HG02623 (cell line): ENCODE measurements around the gene IRF3.
A peak's percentile ranks its signal among the peaks of the same experiment; 100 is the strongest.
"Not testable (repeated sequence)": the region's sequence is repeated elsewhere in the genome, so short reads cannot be mapped to it uniquely, and the experiment has no call there.

Experiments
- ATAC-seq: cut with Tn5 transposase; IDR thresholded peaks from one replicate; pipeline ENCODE4 v1.9.1; 2021; ENCODE audit warnings: moderate library complexity; ENCODE audit not compliant: unreplicated experiment

Gene IRF3

GRCh38 chr19:49651029-49651819 lies 14.4 kb downstream of the IRF3 start:
- no peak for ATAC-seq

- no peak for ATAC-seq
Observed at GRCh38 chr19:49646586-49646985, 19.1 kb downstream of the IRF3 start.

GRCh38 chr19:49645995-49646394 lies 19.7 kb downstream of the IRF3 start:
- ATAC-seq, result no peak

GRCh38 chr19:49645592-49645991 lies 20.1 kb downstream of the IRF3 start:
- no peak for ATAC-seq

- ATAC-seq, result no peak
Observed at GRCh38 chr19:49643466-49643865, 22.2 kb downstream of the IRF3 start.

- no peak for ATAC-seq
Observed at GRCh38 chr19:49642492-49643035, 23.1 kb downstream of the IRF3 start.

GRCh38 chr19:49641688-49642491 lies 23.8 kb downstream of the IRF3 start, which contains the start of gene SCAF1:
TSS of gene SCAF1 (plus strand) at chr19:49642209. CDS start at chr19:49645027, 2,818 bp downstream.
- peak; percentile 47 for ATAC-seq

- peak; percentile 43 for ATAC-seq
Observed at GRCh38 chr19:49640113-49640898, 25.4 kb downstream of the IRF3 start, which contains the start of gene RRAS. TSS of gene RRAS (minus strand) at chr19:49640143. CDS start at chr19:49640098, 45 bp downstream.

GRCh38 chr19:49639401-49640112 lies 26.1 kb downstream of the IRF3 start:
- no peak for ATAC-seq

GRCh38 chr19:49637821-49638738 lies 27.6 kb downstream of the IRF3 start:
- no peak for ATAC-seq

- no peak for ATAC-seq
Observed at GRCh38 chr19:49636233-49636932, 29.3 kb downstream of the IRF3 start.

- no peak for ATAC-seq
Observed at GRCh38 chr19:49635530-49636232, 30.0 kb downstream of the IRF3 start.

GRCh38 chr19:49633273-49633672 lies 32.4 kb downstream of the IRF3 start:
- not testable (repeated sequence) for ATAC-seq

GRCh38 chr19:49632576-49632975 lies 33.1 kb downstream of the IRF3 start:
- ATAC-seq, result no peak

GRCh38 chr19:49631610-49632192 lies 34.0 kb downstream of the IRF3 start:
- no peak for ATAC-seq

GRCh38 chr19:49631014-49631588 lies 34.6 kb downstream of the IRF3 start:
- ATAC-seq, result no peak

GRCh38 chr19:49629659-49630058 lies 36.0 kb downstream of the IRF3 start:
- no peak for ATAC-seq
